H1 (cell line): ENCODE measurements around the gene SIRT3. TPM values are rescaled to one million over a fixed set of nuclear protein-coding genes. Genes with fewer than 3 reads are reported as not detected.
"Not testable (repeated sequence)": the region's sequence is repeated elsewhere in the genome, so short reads cannot be mapped to it uniquely, and the experiment has no call there.

Experiments
- CTCF ChIA-PET: fragments of 300-600 bp; sonication (Branson Sonifier 250); formaldehyde crosslinking; loops from one replicate; lab custom pipeline; 2021; ENCODE audit not compliant: partially characterized antibody; lab: Charles Lee
- POLR2A ChIA-PET: fragments of 300-600 bp; sonication (Branson Sonifier 250); formaldehyde crosslinking; loops from one replicate; lab custom pipeline; 2021; ENCODE audit warnings: inconsistent platforms; ENCODE audit not compliant: partially characterized antibody; lab: Charles Lee
- DNase-seq, 2 experiments: peaks; one replicate each; pipeline versions ENCODE4 v3.0.0 to v3.0.0-alpha.2; 2010 to 2022; ENCODE audit warnings: low spot score in 2 of 2, low read depth in 1 of 2, mixed read lengths in 1 of 2
- FAIRE-seq: peaks from 2 replicates; lab custom pipeline; 2011; peaks lifted over from hg19 to GRCh38; lab: Jason Lieb, UNC
- H2AFZ ChIP-seq: 2 replicates; pipeline ENCODE4 v1.8.1; 2012; ENCODE audit warnings: low read length, inconsistent platforms
- H2AK5ac ChIP-seq: 2 replicates; pipeline ENCODE4 v1.6.1; 2013; ENCODE audit warnings: low read depth, low read length
- H2BK120ac ChIP-seq: replicated peaks from 2 replicates; pipeline ENCODE3; 2013; ENCODE audit warnings: low read depth, low read length, inconsistent platforms
- H2BK12ac ChIP-seq: 2 replicates; pipeline ENCODE4 v1.6.1; 2013; ENCODE audit warnings: low read depth, low read length
- H2BK15ac ChIP-seq: 2 replicates; pipeline ENCODE4 v1.6.1; 2013; ENCODE audit warnings: low read length
- H2BK20ac ChIP-seq: 2 replicates; pipeline ENCODE4 v1.6.1; 2013; ENCODE audit warnings: low read length
- H2BK5ac ChIP-seq: 2 replicates; pipeline ENCODE4 v1.6.1; 2013; ENCODE audit warnings: low read depth, low read length
- H3K14ac ChIP-seq: 2 replicates; pipeline ENCODE4 v1.6.1; 2013; ENCODE audit warnings: inconsistent platforms; ENCODE audit not compliant: insufficient read length
- H3K18ac ChIP-seq: 2 replicates; pipeline ENCODE4 v1.6.1; 2013; ENCODE audit warnings: low read length; ENCODE audit errors: extremely low read depth
- H3K23ac ChIP-seq: 2 replicates; pipeline ENCODE4 v1.6.1; 2013; ENCODE audit warnings: inconsistent platforms; ENCODE audit not compliant: insufficient read length
- H3K23me2 ChIP-seq: 2 replicates; pipeline ENCODE4 v1.6.1; 2013; ENCODE audit warnings: low read depth, low read length
- H3K27ac ChIP-seq: 2 replicates; pipeline ENCODE4 v1.6.1; 2011; ENCODE audit warnings: low read depth, low read length, inconsistent platforms
- H3K27me3 ChIP-seq, 4 experiments: replicated peaks in 1 of 4; 1 replicate in 1 of 4; 2 replicates in 3 of 4; pipeline versions ENCODE4 v1.6.1 to v1.8.1; 2011 to 2013; ENCODE audit warnings: low read length in 3 of 4, mild to moderate bottlenecking in 3 of 4, inconsistent platforms in 2 of 4, mixed read lengths in 2 of 4, moderate library complexity in 1 of 4; ENCODE audit not compliant: control insufficient read depth in 3 of 4, insufficient read depth in 3 of 4; ENCODE audit errors: extremely low read depth in 1 of 4
- H3K36me3 ChIP-seq, 4 experiments: 2 replicates each; pipeline versions ENCODE4 v1.6.1 to v1.8.1; 2011 to 2013; ENCODE audit warnings: mild to moderate bottlenecking in 4 of 4, low read length in 3 of 4, moderate library complexity in 2 of 4, control low read depth in 1 of 4, inconsistent platforms in 1 of 4; ENCODE audit not compliant: insufficient read depth in 4 of 4, control insufficient read depth in 2 of 4
- H3K4ac ChIP-seq: replicated peaks from 2 replicates; pipeline ENCODE3; 2013; ENCODE audit warnings: low read length, low read depth, mixed read lengths, inconsistent platforms; ENCODE audit not compliant: insufficient read length
- H3K4me1 ChIP-seq, 4 experiments: replicated peaks in 1 of 4; 1 replicate in 1 of 4; 2 replicates in 3 of 4; pipeline versions ENCODE4 v1.6.1 to v1.8.1; 2011 to 2013; ENCODE audit warnings: low read length in 3 of 4, inconsistent platforms in 2 of 4, mixed read lengths in 1 of 4; ENCODE audit not compliant: insufficient read depth in 4 of 4, control insufficient read depth in 3 of 4
- H3K4me2 ChIP-seq, 2 experiments: 2 replicates each; pipeline versions ENCODE4 v1.6.1 to v1.8.1; 2011 to 2013; ENCODE audit warnings: low read depth in 2 of 2, low read length in 2 of 2, control low read depth in 1 of 2, inconsistent platforms in 1 of 2, mild to moderate bottlenecking in 1 of 2; ENCODE audit not compliant: insufficient read depth in 1 of 2
- H3K4me3 ChIP-seq, 4 experiments: fragments of 200-600, 300-600 bp in 1 of 4; sonication (generic), shearing (Covaris generic), sonication (Bioruptor Twin) in 1 of 4; 2 replicates each; pipeline versions ENCODE4 v1.5.1 to v1.8.1; 2011 to 2016; ENCODE audit warnings: low read length in 4 of 4, low read depth in 3 of 4, control low read depth in 2 of 4, inconsistent platforms in 2 of 4, mild to moderate bottlenecking in 2 of 4, mixed read lengths in 1 of 4, moderate library complexity in 1 of 4; ENCODE audit not compliant: insufficient read depth in 2 of 4; ENCODE audit errors: extremely low read depth in 1 of 4
- H3K56ac ChIP-seq: replicated peaks from 2 replicates; pipeline ENCODE3; 2013; ENCODE audit warnings: low read depth, mild to moderate bottlenecking, mixed read lengths, low read length, inconsistent platforms; ENCODE audit not compliant: insufficient read length
- H3K79me1 ChIP-seq: 2 replicates; pipeline ENCODE4 v1.6.1; 2013; ENCODE audit warnings: low read depth, low read length, control low read depth
- H3K79me2 ChIP-seq, 2 experiments: 2 replicates each; pipeline versions ENCODE4 v1.6.1 to v1.8.1; 2012 to 2013; ENCODE audit warnings: low read length in 2 of 2, mild to moderate bottlenecking in 2 of 2, inconsistent platforms in 1 of 2; ENCODE audit not compliant: insufficient read depth in 2 of 2, control insufficient read depth in 1 of 2
- H3K9ac ChIP-seq, 4 experiments: replicated peaks in 1 of 4; 1 replicate in 1 of 4; 2 replicates in 3 of 4; pipeline versions ENCODE4 v1.6.1 to v1.8.1; 2011 to 2013; ENCODE audit warnings: low read depth in 3 of 4, low read length in 3 of 4, control low read depth in 2 of 4, mild to moderate bottlenecking in 2 of 4, moderate library complexity in 2 of 4, inconsistent platforms in 1 of 4; ENCODE audit errors: extremely low read depth in 1 of 4
- H3K9me3 ChIP-seq, 2 experiments: 2 replicates each; pipeline versions ENCODE4 v1.6.1 to v1.8.1; 2012 to 2013; ENCODE audit warnings: mild to moderate bottlenecking in 2 of 2, moderate library complexity in 2 of 2, control low read depth in 1 of 2, inconsistent platforms in 1 of 2, low read depth in 1 of 2, low read length in 1 of 2, mixed read lengths in 1 of 2; ENCODE audit not compliant: insufficient read depth in 2 of 2
- H4K20me1 ChIP-seq, 2 experiments: replicated peaks in 1 of 2; 2 replicates each; pipeline versions ENCODE3 to v1.8.1; 2011 to 2013; ENCODE audit warnings: inconsistent platforms in 2 of 2, low read length in 2 of 2, mild to moderate bottlenecking in 1 of 2; ENCODE audit not compliant: insufficient read depth in 2 of 2, control insufficient read depth in 1 of 2
- H4K5ac ChIP-seq: 2 replicates; pipeline ENCODE4 v1.6.1; 2013; ENCODE audit warnings: low read length, low read depth, mixed read lengths, inconsistent platforms; ENCODE audit not compliant: insufficient read length
- H4K8ac ChIP-seq: 2 replicates; pipeline ENCODE4 v1.8.0; 2013; ENCODE audit warnings: mild to moderate bottlenecking, moderate library complexity, low read length, inconsistent platforms; ENCODE audit not compliant: insufficient read depth; ENCODE audit errors: extremely low read depth
- H4K91ac ChIP-seq: replicated peaks from 2 replicates; pipeline ENCODE3; 2013; ENCODE audit warnings: low read length, mixed read lengths, inconsistent platforms; ENCODE audit not compliant: insufficient read length
- WGBS, 2 experiments: shearing (Covaris generic) in 1 of 2; methylation state at CpG; one replicate each; pipeline versions ENCODE4 v1.1.6 to v1.1.7; 2013 to 2015; ENCODE audit warnings: low lambda C conversion rate in 2 of 2, mixed read lengths in 2 of 2, inconsistent platforms in 1 of 2, low coverage in 1 of 2, missing lambda C conversion rate in 1 of 2; ENCODE audit not compliant: insufficient replicate concordance in 2 of 2, insufficient coverage in 1 of 2, insufficient read length in 1 of 2; ENCODE audit errors: extremely low coverage in 1 of 2, missing lambda C conversion rate in 1 of 2; 5-methylcytosine and 5-hydroxymethylcytosine counted together
- polyA plus RNA-seq, 7 experiments: library from polyadenylated mRNA; depleted of rRNA in 3 of 7; stranded (reverse) in 5 of 7; unstranded in 2 of 7; fragments of >200 nt in 5 of 7; fragments of 200-250 nt in 2 of 7; gene quantifications; 1 replicate in 5 of 7; 2 replicates in 1 of 7; 4 replicates in 1 of 7; pipeline versions ENCODE4 v1.2.1 to v1.2.3, GENCODE V29; 2011 to 2013; ENCODE audit warnings: missing spikeins in 2 of 7, mixed read lengths in 2 of 7
- total RNA-seq: library from RNA; stranded (reverse); fragmentation: NEBNext Ultra II Directional; extraction: Animal tissue kit (Norgen Biotek cat#: 25700); gene quantifications from 2 replicates; pipeline ENCODE4 v1.2.1, GENCODE V29; 2021

SIRT3 gene
- total and polyA plus RNA-seq, 2 of the 8 experiments (the other 6 are each of a cell fraction or from before 2014, with no cell fraction given): 14.3 to 21.6 TPM

DNA sequence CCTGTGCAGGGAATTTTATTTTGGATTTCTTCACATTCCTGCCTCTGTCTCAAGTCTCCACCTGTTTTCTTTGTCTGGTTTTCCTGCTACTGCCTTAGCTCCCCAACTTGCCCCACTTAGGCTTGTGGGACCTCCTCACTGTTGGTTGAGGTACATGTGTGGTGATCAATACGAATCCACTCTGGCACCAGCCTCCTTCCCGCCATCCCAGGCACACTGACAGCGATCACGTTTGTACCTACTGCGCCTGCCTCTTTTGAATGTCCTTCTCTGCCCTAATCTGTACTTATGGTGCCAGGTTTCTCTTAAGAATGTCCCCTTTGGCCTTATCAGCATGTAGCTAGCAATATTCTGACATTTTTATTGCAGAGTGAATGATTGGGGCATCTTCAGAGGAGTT, 45.6 kb downstream of the SIRT3 start:
- H2BK12ac ChIP-seq, H3K36me3 ChIP-seq, DNase-seq, H3K4me3 ChIP-seq, H3K27ac ChIP-seq, H4K91ac ChIP-seq, H3K79me1 ChIP-seq, H3K4me2 ChIP-seq, H3K9ac ChIP-seq, H3K23me2 ChIP-seq, H3K27me3 ChIP-seq, H4K20me1 ChIP-seq, CTCF ChIA-PET, H4K5ac ChIP-seq, H2BK15ac ChIP-seq, POLR2A ChIA-PET, H3K23ac ChIP-seq, H3K14ac ChIP-seq, H2BK20ac ChIP-seq, H3K4me1 ChIP-seq, H3K79me2 ChIP-seq, H2BK5ac ChIP-seq, H3K56ac ChIP-seq, H3K4ac ChIP-seq, H2AFZ ChIP-seq, H2BK120ac ChIP-seq, FAIRE-seq, H4K8ac ChIP-seq, H2AK5ac ChIP-seq, H3K18ac ChIP-seq: not testable (repeated sequence)
- H3K9me3 ChIP-seq: peaks cover 9 to 15% of the 10 kb centered on the region in 2 experiments
- 88% methylated on average over 5 of the region's 5 CpGs; no CpG with 5 or more reads in 1 of the 2 experiments for WGBS, 2 experiments
